Testis (tissue), 3 donors: ENCODE measurements around the gene ANAPC1. TPM values are rescaled to one million over a fixed set of nuclear protein-coding genes. Genes with fewer than 3 reads are reported as not detected.
"Not testable (repeated sequence)": the region's sequence is repeated elsewhere in the genome, so short reads cannot be mapped to it uniquely, and the experiment has no call there.

ENCODE experiments used
- DNase-seq: peaks from one replicate; pipeline ENCODE4 v3.0.0-alpha.2; 2019
- H3K27ac ChIP-seq, 2 donors: fragments of 200-600 bp; sonication (generic); one replicate each; pipeline ENCODE4 v1.5.1; 2019
- H3K27me3 ChIP-seq: fragments of 200-600 bp; sonication (generic); one replicate; pipeline ENCODE4 v1.5.1; 2019
- H3K36me3 ChIP-seq: fragments of 200-600 bp; sonication (generic); one replicate; pipeline ENCODE4 v1.5.1; 2017; ENCODE audit warnings: low read depth; ENCODE audit errors: missing control alignments
- H3K4me1 ChIP-seq: fragments of 200-600 bp; sonication (generic); one replicate; pipeline ENCODE4 v1.5.1; 2019
- H3K4me3 ChIP-seq, 2 donors: fragments of 200-600 bp; sonication (generic); one replicate each; pipeline ENCODE4 v1.5.1; 2017 to 2019
- H3K9me3 ChIP-seq: fragments of 200-600 bp; sonication (generic); one replicate; pipeline ENCODE4 v1.5.1; 2017
- POLR2A ChIP-seq: fragments of 450-650 bp; IDR thresholded peaks from one replicate; pipeline ENCODE4 v1.6.1; 2017; ENCODE audit warnings: antibody characterized with exemption, mild to moderate bottlenecking, moderate library complexity
- WGBS, 2 donors: methylation state at CpG; one replicate each; pipeline ENCODE4 v1.1.5; 2018; 5-methylcytosine and 5-hydroxymethylcytosine counted together
- intact Hi-C: fragments of 100-400 bp; cut with DNase I; formaldehyde crosslinking; loops from one replicate; pipeline ENCODE4 v1.15.1; 2023; ENCODE audit warnings: low total_unique reads
- polyA plus RNA-seq: library from polyadenylated mRNA; stranded (reverse); fragments of 350-450 nt; fragmentation: Illumina TruSeq; extraction: RNeasy Lipid Tissue Mini Kit (QIAGEN cat#74804); gene quantifications from one replicate; pipeline ENCODE4 v1.2.3, GENCODE V29; 2014; ENCODE audit warnings: low read depth, low replicate concordance; ENCODE audit not compliant: insufficient read depth
- total RNA-seq, 2 donors: library from RNA; depleted of rRNA; stranded (reverse); fragments of >200 nt; gene quantifications; one replicate each; pipeline ENCODE4 v1.2.3, GENCODE V29; 2016
- TF ChIP-seq, protein P1 (sequence below), 3 experiments: fragments of 450-650 bp in 2 of 3; fragments of 200-600 bp in 1 of 3; sonication (generic) in 1 of 3; IDR thresholded peaks; one replicate each; pipeline ENCODE4 v1.5.1; 2016 to 2019; ENCODE audit warnings: antibody characterized with exemption in 3 of 3, mild to moderate bottlenecking in 2 of 3, moderate library complexity in 1 of 3

ANAPC1 gene
- total and polyA plus RNA-seq, 3 donors from 2014 or later: 32.6 to 77.2 (median 68.5) TPM

DNA sequence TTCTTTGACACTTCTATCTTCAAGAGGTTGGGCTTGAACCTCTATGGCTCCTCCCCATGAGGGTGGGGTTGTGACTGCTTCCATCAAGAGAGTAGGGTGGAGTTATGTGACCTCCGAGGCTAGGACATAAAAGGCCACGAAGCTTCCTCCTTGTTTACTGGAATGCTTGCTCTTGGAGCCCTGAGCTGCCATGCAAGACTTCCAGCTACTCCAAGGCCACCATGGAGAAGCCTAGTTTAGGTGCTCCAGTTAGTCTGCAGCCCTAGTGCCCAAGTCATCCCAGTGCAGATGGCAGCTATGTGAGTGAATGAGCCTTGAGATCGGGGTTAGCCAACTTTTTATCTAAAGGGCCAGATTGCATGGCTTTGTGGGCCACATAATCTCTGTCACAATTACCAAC lies 12.0 kb upstream of the ANAPC1 start:
- 64 to 68% methylated on average over 3 of the region's 3 CpGs for WGBS, 2 donors
- H3K27ac ChIP-seq: no peak overlapping the region

GRCh38 chr2:111884592-111884964 lies 585 bp upstream of the ANAPC1 start:
- H3K4me1 ChIP-seq: no peaks in the 10 kb centered on the region
- no peak for TF ChIP-seq POLR2A
- TF ChIP-seq, protein P1, sequence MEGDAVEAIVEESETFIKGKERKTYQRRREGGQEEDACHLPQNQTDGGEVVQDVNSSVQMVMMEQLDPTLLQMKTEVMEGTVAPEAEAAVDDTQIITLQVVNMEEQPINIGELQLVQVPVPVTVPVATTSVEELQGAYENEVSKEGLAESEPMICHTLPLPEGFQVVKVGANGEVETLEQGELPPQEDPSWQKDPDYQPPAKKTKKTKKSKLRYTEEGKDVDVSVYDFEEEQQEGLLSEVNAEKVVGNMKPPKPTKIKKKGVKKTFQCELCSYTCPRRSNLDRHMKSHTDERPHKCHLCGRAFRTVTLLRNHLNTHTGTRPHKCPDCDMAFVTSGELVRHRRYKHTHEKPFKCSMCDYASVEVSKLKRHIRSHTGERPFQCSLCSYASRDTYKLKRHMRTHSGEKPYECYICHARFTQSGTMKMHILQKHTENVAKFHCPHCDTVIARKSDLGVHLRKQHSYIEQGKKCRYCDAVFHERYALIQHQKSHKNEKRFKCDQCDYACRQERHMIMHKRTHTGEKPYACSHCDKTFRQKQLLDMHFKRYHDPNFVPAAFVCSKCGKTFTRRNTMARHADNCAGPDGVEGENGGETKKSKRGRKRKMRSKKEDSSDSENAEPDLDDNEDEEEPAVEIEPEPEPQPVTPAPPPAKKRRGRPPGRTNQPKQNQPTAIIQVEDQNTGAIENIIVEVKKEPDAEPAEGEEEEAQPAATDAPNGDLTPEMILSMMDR (IDR thresholded peaks at IDR 0.05): no peak
- no peak for DNase-seq
- no peaks in the 10 kb centered on the region for H3K9me3 ChIP-seq
- intact Hi-C loops: no loop called here
- H3K27ac ChIP-seq: peak overlapping the region; percentile 78 to 87
- no peaks in the 10 kb centered on the region for H3K36me3 ChIP-seq
- H3K4me3 ChIP-seq: peak overlapping the region; percentile 90 to 97
- 16 to 20% methylated on average over 10 to 11 of the region's 11 CpGs for WGBS, 2 donors
- H3K27me3 ChIP-seq: no peaks in the 10 kb centered on the region

More for the DNA sequence above, 12.0 kb upstream of the ANAPC1 start:
- H3K36me3 ChIP-seq: no peaks in the 10 kb centered on the region
- intact Hi-C loops: no loop called here
- TF ChIP-seq, protein P1 (IDR thresholded peaks at IDR 0.05): no peak
- no peak for TF ChIP-seq POLR2A
- H3K27me3 ChIP-seq: no peaks in the 10 kb centered on the region
- no peaks in the 10 kb centered on the region for H3K9me3 ChIP-seq
- no peak overlapping the region for H3K4me3 ChIP-seq
- H3K4me1 ChIP-seq: peaks cover 18% of the 10 kb centered on the region
- no peak for DNase-seq

- 62 to 63% methylated on average over 2 of the region's 2 CpGs for WGBS, 2 donors
- H3K27ac ChIP-seq, H3K4me3 ChIP-seq, intact Hi-C loops, H3K4me1 ChIP-seq, DNase-seq, H3K9me3 ChIP-seq, H3K36me3 ChIP-seq, H3K27me3 ChIP-seq: not testable (repeated sequence)
Observed at GRCh38 chr2:111872806-111873205, 11.2 kb downstream of the ANAPC1 start.

DNA sequence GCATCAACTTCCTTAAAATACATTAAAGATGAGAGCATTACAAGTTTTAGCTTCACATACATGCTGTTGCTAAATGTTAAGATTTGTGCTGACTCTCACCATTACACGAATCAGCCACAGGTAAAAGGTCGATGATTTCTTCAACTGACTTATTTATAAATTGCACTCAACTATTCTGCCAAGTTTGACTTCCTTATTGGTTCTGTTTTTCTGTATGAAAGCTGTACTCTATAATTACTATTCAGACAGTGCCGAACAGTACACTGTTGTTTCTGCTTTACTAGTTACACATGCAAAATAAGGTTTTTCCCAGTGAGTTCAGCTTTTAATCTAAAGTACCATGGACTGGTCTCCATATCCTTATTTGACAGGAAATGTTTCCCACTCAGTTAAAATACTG lies 18.9 kb downstream of the ANAPC1 start:
- not testable (repeated sequence) for H3K27ac ChIP-seq

DNA sequence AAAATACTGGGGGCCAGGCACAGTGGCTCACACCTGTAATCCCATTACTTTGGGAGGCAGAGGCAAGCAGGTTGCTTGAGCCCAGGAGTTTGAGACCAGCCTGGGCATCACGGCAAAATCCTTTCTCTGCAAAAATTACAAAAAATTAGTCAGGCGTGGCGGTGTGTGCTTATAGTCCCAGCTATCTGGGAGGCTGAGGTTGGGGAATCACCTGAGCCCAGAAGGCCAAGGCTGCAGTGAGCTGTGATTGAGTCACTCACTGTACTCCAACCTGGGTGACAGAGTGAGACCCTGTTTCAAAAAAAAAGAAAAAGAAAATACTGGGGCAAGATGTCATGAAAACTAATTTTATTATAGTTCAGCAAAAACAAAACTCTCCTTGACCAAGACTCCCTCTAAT lies 24.0 kb downstream of the ANAPC1 start:
- 58 to 69% methylated on average over 3 of the region's 3 CpGs for WGBS, 2 donors
- H3K36me3 ChIP-seq, H3K9me3 ChIP-seq, DNase-seq, H3K4me1 ChIP-seq, intact Hi-C loops, H3K4me3 ChIP-seq, H3K27ac ChIP-seq, H3K27me3 ChIP-seq: not testable (repeated sequence)

More for the DNA sequence above, 18.9 kb downstream of the ANAPC1 start:
- H3K4me3 ChIP-seq, DNase-seq, H3K27me3 ChIP-seq, H3K9me3 ChIP-seq, H3K4me1 ChIP-seq, intact Hi-C loops, H3K36me3 ChIP-seq: not testable (repeated sequence)
- 57 to 77% methylated on average over 1 to 2 of the region's 3 CpGs for WGBS, 2 donors

DNA sequence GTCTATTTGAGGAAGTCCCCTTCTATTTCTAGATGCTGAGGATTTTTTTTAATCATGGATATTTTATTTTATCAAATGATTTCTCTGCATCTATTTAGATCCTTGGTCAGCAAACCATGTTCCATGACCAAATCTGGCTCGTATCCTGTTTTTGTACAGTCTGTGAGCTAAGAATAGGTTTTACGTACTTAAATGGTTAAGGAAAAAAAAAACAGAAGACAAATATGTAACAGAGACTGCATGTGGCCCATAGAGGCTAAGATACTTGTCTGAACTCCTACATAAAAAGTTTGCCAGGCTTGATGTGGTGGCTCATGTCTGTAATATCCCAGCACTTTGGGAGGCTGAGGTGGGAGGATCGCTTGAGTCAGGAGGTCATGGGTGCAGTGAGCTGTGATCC lies 31.4 kb downstream of the ANAPC1 start:
- H3K36me3 ChIP-seq, H3K27ac ChIP-seq, H3K4me1 ChIP-seq, H3K9me3 ChIP-seq, intact Hi-C loops, H3K4me3 ChIP-seq, DNase-seq, H3K27me3 ChIP-seq: not testable (repeated sequence)
- 80 to 83% methylated on average over 3 of the region's 3 CpGs for WGBS, 2 donors

DNA sequence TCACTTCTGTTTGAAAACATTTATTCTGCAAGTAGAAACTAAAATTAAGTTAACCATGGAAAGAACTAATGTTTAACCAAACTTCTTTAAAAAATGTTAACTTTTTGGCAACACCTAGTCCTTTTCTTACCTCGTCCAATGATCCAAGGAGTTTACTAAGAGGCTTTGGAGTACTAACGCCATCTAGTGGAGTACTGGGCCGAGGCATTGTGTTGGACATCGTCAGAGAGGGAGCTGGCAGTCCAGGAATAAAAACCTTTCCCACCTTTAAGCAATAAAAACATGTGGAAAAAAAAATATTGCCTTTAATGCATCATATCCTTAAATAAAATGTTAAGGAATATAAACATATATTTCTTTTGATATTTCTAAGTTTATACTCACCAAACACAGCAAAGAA lies 33.3 kb downstream of the ANAPC1 start:
- H3K27ac ChIP-seq, H3K27me3 ChIP-seq, H3K36me3 ChIP-seq, H3K4me1 ChIP-seq, intact Hi-C loops, H3K9me3 ChIP-seq, H3K4me3 ChIP-seq: not testable (repeated sequence)
- TF ChIP-seq, protein P1 (IDR thresholded peaks at IDR 0.05): peak in 1 of 3 experiments; percentile 40
- 31 to 32% methylated on average over 4 of the region's 4 CpGs for WGBS, 2 donors
- peak; percentile 79 for DNase-seq

GRCh38 chr2:111839625-111840282 lies 44.2 kb downstream of the ANAPC1 start:
- H3K27ac ChIP-seq, intact Hi-C loops, H3K9me3 ChIP-seq, H3K36me3 ChIP-seq, H3K27me3 ChIP-seq, H3K4me1 ChIP-seq, DNase-seq, H3K4me3 ChIP-seq: not testable (repeated sequence)
- 39 to 46% methylated on average over 3 of the region's 3 CpGs for WGBS, 2 donors

DNA sequence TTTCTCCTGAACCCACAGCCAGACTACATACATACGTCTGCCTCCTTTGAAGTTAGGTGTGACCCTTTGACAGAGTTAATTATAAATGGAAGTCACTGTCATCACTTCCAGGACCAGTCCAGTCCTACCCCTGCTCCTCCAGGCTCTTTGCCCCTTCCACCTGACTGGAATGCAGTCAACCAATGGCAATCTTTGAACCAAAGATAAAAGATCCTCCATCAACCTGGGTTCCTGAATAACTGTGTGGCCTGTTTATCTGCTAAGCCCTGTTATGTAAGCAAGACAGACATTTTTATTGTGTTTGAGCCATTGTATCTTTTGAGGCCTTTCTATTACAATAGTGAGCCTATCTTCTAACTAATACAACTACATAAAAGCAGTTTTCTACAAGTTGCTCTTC lies 45.0 kb downstream of the ANAPC1 start:
- DNase-seq, H3K4me3 ChIP-seq, H3K27me3 ChIP-seq, H3K27ac ChIP-seq, H3K36me3 ChIP-seq, H3K9me3 ChIP-seq, intact Hi-C loops, H3K4me1 ChIP-seq: not testable (repeated sequence)
- WGBS, 2 donors: 82 to 100% methylated on average over 1 of the region's 1 CpG
